Ascending aorta (tissue), 2 donors: ENCODE results near the gene CRYBA2. TPM values are rescaled to one million over a fixed set of nuclear protein-coding genes. Genes with fewer than 3 reads are reported as not detected.
A peak's percentile ranks its signal among the peaks of the same experiment; 100 is the strongest.

Source experiments
- DNase-seq, 2 donors: peaks; one replicate each; pipeline ENCODE4 v3.0.0-alpha.2; 2019; ENCODE audit warnings: low spot score in 2 of 2
- H3K27ac ChIP-seq, 2 donors: fragments of 200-600 bp; sonication (generic); one replicate each; pipeline ENCODE4 v1.5.1; 2016 to 2017; ENCODE audit warnings: mild to moderate bottlenecking in 1 of 2
- H3K27me3 ChIP-seq: fragments of 200-600 bp; sonication (generic); one replicate; pipeline ENCODE4 v1.5.1; 2017
- H3K36me3 ChIP-seq, 2 donors: fragments of 200-600 bp; sonication (generic); one replicate each; pipeline ENCODE4 v1.5.1; 2016
- H3K4me1 ChIP-seq, 2 donors: fragments of 200-600 bp; sonication (generic); one replicate each; pipeline ENCODE4 v1.5.1; 2016 to 2017; ENCODE audit warnings: mild to moderate bottlenecking in 1 of 2
- H3K4me3 ChIP-seq, 2 donors: fragments of 200-600 bp; sonication (generic); one replicate each; pipeline ENCODE4 v1.5.1; 2016 to 2017; ENCODE audit warnings: mild to moderate bottlenecking in 1 of 2
- H3K9me3 ChIP-seq, 2 donors: fragments of 200-600 bp; sonication (generic); one replicate each; pipeline ENCODE4 v1.5.1; 2016
- CTCF ChIP-seq, 3 experiments: fragments of 200-600 bp in 2 of 3; fragments of 450-650 bp in 1 of 3; sonication (generic) in 2 of 3; IDR thresholded peaks; one replicate each; pipeline ENCODE4 v1.5.1; 2016 to 2019; ENCODE audit warnings: antibody characterized with exemption in 3 of 3, mild to moderate bottlenecking in 1 of 3, moderate library complexity in 1 of 3
- intact Hi-C: fragments of 100-400 bp; cut with DNase I; formaldehyde crosslinking; loops from one replicate; pipeline ENCODE4 v1.15.1; 2023
- total RNA-seq: library from RNA; depleted of rRNA; stranded (reverse); fragments of >200 nt; gene quantifications from one replicate; pipeline ENCODE4 v1.1.0, GENCODE V29; 2016

CRYBA2 gene
- total RNA-seq, 1 donor from 2014 or later, result not detected

GRCh38 chr2:218988164-218988563 lies 5.1 kb downstream of the CRYBA2 start:
- intact Hi-C loops, result no loop called here
- Histone ChIP-seq H3K27ac (no peak overlapping the region), H3K4me1 (peaks cover 12 to 17% of the 10 kb centered on the region in 2 donors), H3K36me3 (no peaks in the 10 kb centered on the region), H3K27me3 (peaks cover 55% of the 10 kb centered on the region), H3K9me3 (no peaks in the 10 kb centered on the region), H3K4me3 (no peak overlapping the region)
- no peak for TF ChIP-seq CTCF (IDR thresholded peaks at IDR 0.05)
- DNase-seq, result no peak

- no peak overlapping the region for H3K27ac ChIP-seq
- H3K9me3 ChIP-seq, result no peaks in the 10 kb centered on the region
- no peak overlapping the region for H3K4me3 ChIP-seq
- no peak for TF ChIP-seq CTCF (IDR thresholded peaks at IDR 0.05)
- peaks cover 15 to 25% of the 10 kb centered on the region in 2 donors for H3K4me1 ChIP-seq
- no peaks in the 10 kb centered on the region for H3K36me3 ChIP-seq
- intact Hi-C loops, result no loop called here
- peaks cover 55% of the 10 kb centered on the region for H3K27me3 ChIP-seq
- DNase-seq, result no peak
These were observed 7.0 kb downstream of the CRYBA2 start for GRCh38 chr2:218986148-218986761.

GRCh38 chr2:218985325-218986091 lies 7.7 kb downstream of the CRYBA2 start:
- TF ChIP-seq CTCF (IDR thresholded peaks at IDR 0.05), result no peak
- DNase-seq, result no peak
- Histone ChIP-seq H3K4me1 (peaks cover 16 to 32% of the 10 kb centered on the region in 2 donors), H3K36me3 (no peaks in the 10 kb centered on the region), H3K27ac (no peak overlapping the region), H3K4me3 (peak overlapping the region; percentile 20 to 39), H3K27me3 (peaks cover 54% of the 10 kb centered on the region), H3K9me3 (no peaks in the 10 kb centered on the region)
- intact Hi-C loops, result no loop called here

- no peak for TF ChIP-seq CTCF (IDR thresholded peaks at IDR 0.05)
- Histone ChIP-seq H3K4me1 (peaks cover 16 to 36% of the 10 kb centered on the region in 2 donors), H3K27me3 (peaks cover 50% of the 10 kb centered on the region), H3K4me3 (peak within 1 kb of the TSS; percentile 20 to 39), H3K36me3 (no peaks in the 10 kb centered on the region), H3K9me3 (no peaks in the 10 kb centered on the region), H3K27ac (no peak within 1 kb of the TSS)
- intact Hi-C loops, result no loop called here
- DNase-seq, result no peak
These were observed 8.2 kb downstream of the CRYBA2 start, which contains the start of gene FEV for GRCh38 chr2:218985021-218985324. FEV (minus strand) TSS chr2:218985184; CDS start chr2:218985075, 109 bp downstream.

GRCh38 chr2:218984239-218985020 lies 8.8 kb downstream of the CRYBA2 start:
- no peak for DNase-seq
- Histone ChIP-seq H3K27ac (no peak overlapping the region), H3K4me3 (peak overlapping the region; percentile 20 to 39), H3K36me3 (no peaks in the 10 kb centered on the region), H3K9me3 (no peaks in the 10 kb centered on the region), H3K27me3 (peaks cover 50% of the 10 kb centered on the region), H3K4me1 (peaks cover 16 to 38% of the 10 kb centered on the region in 2 donors)
- TF ChIP-seq CTCF (IDR thresholded peaks at IDR 0.05), result no peak
- intact Hi-C loops, result no loop called here
